Stimulated activated naive CD8-positive, alpha-beta T cell treated with anti-CD3 and anti-CD28 coated beads, Interleukin-15, Interleukin-2, amounts not matched to agents 100 ng/mL and 50 ng/mL, for 24 hours (primary cell): ENCODE results near the gene POLN.

Experiments used
- H3K27ac Mint-ChIP-seq: one replicate; pipeline ENCODE4 v1.8.0; 2021; ENCODE audit warnings: mild to moderate bottlenecking, mixed read lengths
- H3K27me3 Mint-ChIP-seq: one replicate; pipeline ENCODE4 v1.8.0; 2021; ENCODE audit warnings: mixed read lengths
- H3K36me3 Mint-ChIP-seq: one replicate; pipeline ENCODE4 v1.8.0; 2021; ENCODE audit warnings: low read depth, mixed read lengths
- H3K4me1 Mint-ChIP-seq: one replicate; pipeline ENCODE4 v1.8.0; 2021; ENCODE audit warnings: low read depth, mixed read lengths
- H3K4me3 Mint-ChIP-seq: one replicate; pipeline ENCODE4 v1.8.0; 2021; ENCODE audit warnings: mild to moderate bottlenecking, mixed read lengths
- H3K9me3 Mint-ChIP-seq: one replicate; pipeline ENCODE4 v1.8.0; 2021; ENCODE audit warnings: mixed read lengths

POLN gene

DNA sequence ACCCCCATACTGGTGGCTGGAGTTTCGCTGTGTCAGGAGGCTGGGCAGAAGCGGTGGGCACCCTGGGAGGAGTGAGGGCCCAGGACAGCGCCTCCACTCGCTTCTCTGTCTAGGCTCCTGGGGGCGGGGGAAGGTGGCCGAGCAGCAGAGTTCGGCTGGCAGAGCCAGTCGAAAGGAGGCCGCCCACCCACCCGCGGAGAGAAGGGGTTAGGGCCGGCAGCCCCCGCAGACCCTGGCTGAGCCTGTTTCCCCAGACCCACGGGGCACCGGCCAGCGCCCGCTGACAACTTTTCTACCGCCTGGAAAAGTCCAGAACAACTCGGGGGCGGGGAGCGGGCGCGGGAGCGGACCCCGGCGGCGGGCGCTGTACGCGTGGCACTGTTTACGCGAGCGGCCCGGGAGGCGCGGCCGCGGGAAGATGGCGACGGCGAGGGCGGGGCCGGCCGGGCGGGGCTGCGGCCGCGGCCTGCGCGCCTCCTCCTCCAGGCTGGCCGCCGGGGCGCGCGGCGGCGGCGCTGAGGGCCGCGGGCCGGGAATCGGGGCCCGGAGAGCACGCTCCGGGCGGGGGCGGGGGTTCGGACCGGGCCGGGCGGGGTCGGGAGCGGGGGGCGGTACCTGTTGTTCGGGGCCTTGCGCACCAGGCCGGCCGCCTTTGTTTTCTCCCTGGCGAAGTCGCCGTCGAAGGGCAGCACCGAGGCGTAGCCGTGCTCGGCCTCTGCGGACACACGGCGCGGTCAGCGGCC is 19.4 kb upstream of the POLN start:
- Mint-ChIP-seq H3K36me3 (no peaks in the 10 kb centered on the region), H3K27ac (no peak overlapping the region), H3K27me3 (no peaks in the 10 kb centered on the region), H3K4me1 (no peaks in the 10 kb centered on the region), H3K4me3 (peak overlapping the region; percentile 51), H3K9me3 (no peaks in the 10 kb centered on the region)

DNA sequence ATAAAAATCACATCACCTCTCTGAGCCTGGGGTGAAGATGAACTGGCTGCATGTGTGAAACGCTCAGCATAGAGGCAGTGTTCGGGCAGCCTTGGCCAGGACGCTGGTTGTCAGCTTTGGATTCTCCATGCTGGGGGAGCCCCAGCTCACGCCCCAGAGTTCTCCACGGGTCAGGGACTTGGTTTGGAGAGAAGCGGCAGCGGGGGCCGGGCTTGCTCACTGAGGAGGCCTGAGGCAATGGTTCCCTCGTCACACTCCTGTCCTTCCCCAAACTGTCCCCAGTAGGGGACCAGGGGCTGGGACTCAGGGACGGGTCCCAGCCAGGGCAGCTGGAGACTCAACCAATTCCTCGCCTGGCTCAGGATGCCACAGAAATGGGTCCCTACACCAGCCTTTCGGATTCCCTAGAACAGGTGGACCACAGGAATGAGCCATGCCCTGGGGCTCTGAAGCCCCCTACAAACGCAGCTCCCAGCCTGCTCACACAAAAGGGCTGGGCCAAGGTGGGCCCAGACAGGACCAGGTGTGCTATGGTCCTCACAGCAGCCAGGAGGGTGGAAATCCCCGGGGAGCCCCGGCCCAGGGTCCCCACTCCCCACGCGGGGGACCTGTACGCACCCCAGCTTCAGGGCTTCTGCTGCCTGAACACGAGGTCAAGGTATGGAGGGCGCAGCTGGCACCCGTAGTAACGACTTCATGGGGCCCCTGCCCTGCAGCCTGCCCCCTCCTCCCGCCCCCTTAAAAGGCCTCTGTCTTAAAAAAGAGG is 18.6 kb upstream of the POLN start:
- peak overlapping the region; percentile 51 for H3K4me3 Mint-ChIP-seq

DNA sequence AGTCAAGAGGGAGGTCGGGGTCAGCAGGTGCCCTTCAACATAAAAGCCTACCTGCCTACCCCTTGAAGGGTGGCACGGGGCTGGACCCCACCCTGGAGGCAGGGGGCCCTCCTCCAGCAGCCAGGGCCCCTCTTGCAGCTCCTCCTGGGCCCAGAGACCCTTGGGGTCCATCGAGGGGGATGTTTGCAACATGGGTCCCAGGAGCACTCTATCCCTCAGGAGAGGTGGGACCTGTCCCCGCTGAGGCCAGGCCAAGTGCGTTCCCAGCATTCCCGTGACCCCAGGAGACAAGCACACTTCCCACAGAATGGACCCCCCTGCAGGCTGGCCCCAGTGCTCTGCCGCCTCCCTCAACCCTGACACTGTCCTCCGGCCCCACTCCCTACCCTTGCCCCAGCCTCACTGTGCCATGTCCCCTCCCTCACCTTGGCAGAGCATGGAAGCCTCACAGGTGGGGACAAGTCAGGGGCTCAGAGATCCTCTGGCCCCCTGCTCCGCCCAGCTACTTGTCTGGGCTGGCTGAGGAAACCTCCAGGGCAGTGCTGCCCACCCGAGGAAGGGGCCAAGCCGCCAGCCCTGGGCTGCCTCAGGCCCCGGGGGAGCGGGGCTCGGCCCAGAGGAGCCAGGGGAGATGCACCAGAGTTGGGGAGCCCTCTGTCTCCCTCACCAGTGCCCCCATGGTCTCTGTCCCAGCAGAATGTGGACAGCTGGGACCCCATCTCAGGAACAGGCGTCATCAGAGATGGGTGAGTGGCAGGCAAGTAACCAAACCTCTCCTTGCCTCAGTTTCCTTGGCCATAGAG is 17.8 kb upstream of the POLN start:
- H3K9me3 Mint-ChIP-seq, result no peaks in the 10 kb centered on the region
- no peaks in the 10 kb centered on the region for H3K36me3 Mint-ChIP-seq
- no peaks in the 10 kb centered on the region for H3K4me1 Mint-ChIP-seq
- peak overlapping the region; percentile 51 for H3K4me3 Mint-ChIP-seq
- H3K27me3 Mint-ChIP-seq, result no peaks in the 10 kb centered on the region
- no peak overlapping the region for H3K27ac Mint-ChIP-seq

More for the DNA sequence above, 18.6 kb upstream of the POLN start:
- Mint-ChIP-seq H3K36me3 (no peaks in the 10 kb centered on the region), H3K27me3 (no peaks in the 10 kb centered on the region), H3K27ac (no peak overlapping the region), H3K4me1 (no peaks in the 10 kb centered on the region), H3K9me3 (no peaks in the 10 kb centered on the region)

DNA sequence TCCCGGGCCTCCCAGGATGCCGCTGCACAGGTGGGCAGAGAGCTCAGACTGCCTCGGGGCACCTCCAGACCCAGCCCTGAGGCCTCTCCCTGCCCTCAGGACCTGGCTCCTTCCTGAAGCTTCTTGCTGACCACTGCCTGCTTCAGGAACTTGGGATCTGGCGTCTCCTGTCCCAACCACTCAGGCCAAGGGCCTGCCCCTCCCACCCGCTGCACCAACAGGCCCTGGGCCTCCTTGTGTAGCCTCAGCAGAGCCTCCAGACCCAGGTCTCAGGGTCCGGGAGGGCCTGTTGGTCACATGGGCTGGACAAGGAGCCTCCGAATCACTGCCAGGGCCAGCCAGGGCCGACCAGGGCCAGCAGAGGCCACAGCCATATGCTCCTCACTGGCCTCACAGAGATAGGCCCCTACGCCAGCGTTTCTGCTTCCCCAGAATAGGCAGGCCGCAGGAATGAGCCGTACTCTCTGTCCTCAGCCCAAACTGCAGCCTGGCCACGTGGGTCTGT is 17.2 kb upstream of the POLN start:
- no peak overlapping the region for H3K27ac Mint-ChIP-seq
- no peaks in the 10 kb centered on the region for H3K4me1 Mint-ChIP-seq
- no peak overlapping the region for H3K4me3 Mint-ChIP-seq
- H3K9me3 Mint-ChIP-seq, result no peaks in the 10 kb centered on the region
- no peaks in the 10 kb centered on the region for H3K27me3 Mint-ChIP-seq
- H3K36me3 Mint-ChIP-seq, result no peaks in the 10 kb centered on the region

DNA sequence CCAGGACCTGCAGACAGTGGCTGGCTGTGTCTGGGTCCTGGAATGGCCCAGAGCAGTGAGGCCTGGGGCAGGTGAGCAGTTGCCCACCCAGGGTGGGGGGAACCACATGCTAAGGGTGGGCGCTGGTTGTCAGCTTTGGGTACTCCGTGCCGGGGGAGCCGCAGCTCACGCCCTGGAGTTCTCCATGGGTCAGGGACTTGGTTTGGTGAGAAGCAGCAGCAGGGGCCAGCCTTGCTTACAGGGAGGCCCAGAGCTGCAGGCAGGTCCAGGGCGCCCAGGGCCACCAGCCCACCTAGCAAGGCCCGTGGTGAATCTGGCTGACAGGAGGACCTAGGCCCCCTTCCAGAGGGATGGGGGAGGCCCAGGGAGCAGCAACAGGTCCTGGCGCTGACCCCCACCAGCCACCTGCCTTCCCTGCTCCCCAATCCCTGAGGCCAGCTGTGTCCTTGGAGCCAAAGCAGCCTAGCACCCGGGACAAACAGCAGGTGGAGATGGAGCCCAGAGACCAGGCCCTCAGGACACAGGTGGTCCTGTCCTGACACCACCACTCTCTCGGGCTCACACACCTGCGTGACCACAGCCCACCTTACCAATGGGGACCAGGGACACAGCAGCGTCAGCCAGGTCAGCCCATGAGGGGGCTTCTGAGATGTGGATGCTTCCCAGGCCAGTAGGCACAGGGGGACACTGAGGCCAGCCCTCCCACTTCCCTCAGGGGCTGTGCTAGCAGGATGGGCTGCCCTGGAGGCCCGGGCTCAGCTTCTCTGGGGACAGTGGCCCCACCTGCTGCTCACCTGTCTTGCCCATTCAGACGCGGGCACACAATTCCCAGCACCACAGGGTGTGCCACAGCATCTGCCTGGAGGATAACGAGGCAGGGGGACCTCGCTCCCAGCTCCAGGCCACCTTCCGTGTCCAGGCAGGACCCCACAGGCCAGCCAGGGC is 16.4 kb upstream of the POLN start:
- no peaks in the 10 kb centered on the region for H3K9me3 Mint-ChIP-seq
- no peak overlapping the region for H3K4me3 Mint-ChIP-seq
- no peak overlapping the region for H3K27ac Mint-ChIP-seq
- no peaks in the 10 kb centered on the region for H3K27me3 Mint-ChIP-seq
- no peaks in the 10 kb centered on the region for H3K36me3 Mint-ChIP-seq
- H3K4me1 Mint-ChIP-seq, result no peaks in the 10 kb centered on the region

DNA sequence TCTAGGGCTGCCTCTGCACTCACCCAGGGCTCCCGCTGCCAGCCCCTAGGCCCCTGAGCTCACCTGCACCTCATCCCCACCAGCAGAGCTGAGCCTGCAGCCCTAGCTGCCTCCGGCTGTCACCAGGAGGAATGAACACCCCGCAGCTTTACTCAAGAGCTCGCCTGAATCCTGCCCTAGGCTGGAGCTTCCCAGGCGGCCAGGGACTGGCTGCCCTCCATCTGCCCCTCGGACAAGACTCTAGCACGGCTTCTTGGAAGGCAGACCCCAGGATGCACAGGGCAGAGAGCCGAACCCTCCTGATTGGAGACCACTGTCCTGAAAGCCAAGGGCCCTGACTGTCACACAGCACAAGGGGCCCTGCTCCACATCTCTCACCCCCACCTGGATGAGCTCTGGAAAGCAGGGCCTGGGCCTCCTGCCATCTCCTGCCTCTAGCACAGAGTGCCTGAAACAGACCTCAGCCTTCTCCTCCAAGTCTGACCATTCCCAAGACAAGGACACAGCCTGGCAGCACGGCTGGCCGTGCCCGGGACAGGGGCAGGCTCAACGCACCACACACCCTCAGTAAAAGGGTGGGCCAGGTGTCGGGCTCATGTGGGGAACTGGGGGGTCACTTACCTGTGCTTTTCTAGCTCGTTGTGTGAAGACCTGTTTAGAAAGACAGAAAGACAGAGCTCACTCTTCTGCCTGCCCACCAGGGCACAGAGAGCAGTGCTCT is 15.6 kb upstream of the POLN start:
- no peak overlapping the region for H3K27ac Mint-ChIP-seq
- H3K27me3 Mint-ChIP-seq, result no peaks in the 10 kb centered on the region
- no peaks in the 10 kb centered on the region for H3K36me3 Mint-ChIP-seq
- H3K4me3 Mint-ChIP-seq, result no peak overlapping the region
- no peaks in the 10 kb centered on the region for H3K4me1 Mint-ChIP-seq
- no peaks in the 10 kb centered on the region for H3K9me3 Mint-ChIP-seq

DNA sequence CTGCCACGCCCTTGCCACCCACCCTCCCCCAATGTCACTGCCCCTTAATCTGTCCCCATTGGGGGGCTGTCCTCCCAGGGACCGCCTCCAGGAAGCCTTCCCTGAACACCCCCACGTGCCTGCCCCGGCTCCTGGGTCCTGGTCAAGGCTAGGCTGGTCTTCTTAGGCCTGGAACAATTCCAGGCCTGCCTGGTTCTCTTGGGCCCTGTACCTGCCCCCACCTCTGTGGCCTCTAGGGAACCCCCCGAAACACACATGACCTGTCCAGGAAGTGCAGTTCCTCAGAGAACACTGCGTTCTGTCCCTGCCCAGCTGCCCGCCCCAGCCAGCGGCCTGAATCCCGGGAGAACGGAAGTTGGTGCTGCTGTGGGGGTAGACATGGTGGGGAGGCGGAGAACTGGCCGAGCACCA is 14.9 kb upstream of the POLN start:
- H3K4me1 Mint-ChIP-seq, result no peaks in the 10 kb centered on the region
- H3K27ac Mint-ChIP-seq, result no peak overlapping the region
- H3K27me3 Mint-ChIP-seq, result no peaks in the 10 kb centered on the region
- no peaks in the 10 kb centered on the region for H3K36me3 Mint-ChIP-seq
- no peaks in the 10 kb centered on the region for H3K9me3 Mint-ChIP-seq
- no peak overlapping the region for H3K4me3 Mint-ChIP-seq

DNA sequence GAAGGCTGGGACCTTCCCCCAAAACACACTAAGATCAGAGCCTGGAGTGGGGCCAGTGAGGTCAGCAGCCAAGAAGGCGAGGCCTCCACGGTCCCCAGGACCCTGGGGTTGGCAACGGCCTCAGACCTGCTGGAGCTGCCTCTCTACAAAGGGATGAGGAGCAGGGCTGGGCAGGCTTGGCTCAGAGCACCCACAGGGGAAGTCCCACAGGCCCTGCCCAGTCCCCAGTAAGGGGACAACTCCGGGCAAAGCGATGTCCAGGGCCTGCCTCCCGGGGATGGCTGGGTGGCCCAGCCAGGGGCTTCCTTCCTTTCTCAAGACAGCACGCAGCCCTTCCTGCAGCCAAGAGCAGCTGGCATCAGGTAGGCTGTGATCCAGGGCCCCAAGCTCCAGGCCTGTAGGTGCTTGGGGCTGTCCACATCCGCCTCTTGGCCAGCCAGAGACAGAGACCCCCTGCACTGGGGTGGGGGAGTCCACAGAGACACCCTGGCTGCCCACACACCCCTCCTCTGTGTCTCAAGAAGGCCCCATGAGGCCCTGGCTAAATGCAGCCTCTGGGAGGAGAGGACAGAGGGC is 14.3 kb upstream of the POLN start:
- Mint-ChIP-seq H3K4me3 (no peak overlapping the region), H3K36me3 (no peaks in the 10 kb centered on the region), H3K27ac (no peak overlapping the region), H3K27me3 (no peaks in the 10 kb centered on the region), H3K4me1 (no peaks in the 10 kb centered on the region), H3K9me3 (no peaks in the 10 kb centered on the region)

DNA sequence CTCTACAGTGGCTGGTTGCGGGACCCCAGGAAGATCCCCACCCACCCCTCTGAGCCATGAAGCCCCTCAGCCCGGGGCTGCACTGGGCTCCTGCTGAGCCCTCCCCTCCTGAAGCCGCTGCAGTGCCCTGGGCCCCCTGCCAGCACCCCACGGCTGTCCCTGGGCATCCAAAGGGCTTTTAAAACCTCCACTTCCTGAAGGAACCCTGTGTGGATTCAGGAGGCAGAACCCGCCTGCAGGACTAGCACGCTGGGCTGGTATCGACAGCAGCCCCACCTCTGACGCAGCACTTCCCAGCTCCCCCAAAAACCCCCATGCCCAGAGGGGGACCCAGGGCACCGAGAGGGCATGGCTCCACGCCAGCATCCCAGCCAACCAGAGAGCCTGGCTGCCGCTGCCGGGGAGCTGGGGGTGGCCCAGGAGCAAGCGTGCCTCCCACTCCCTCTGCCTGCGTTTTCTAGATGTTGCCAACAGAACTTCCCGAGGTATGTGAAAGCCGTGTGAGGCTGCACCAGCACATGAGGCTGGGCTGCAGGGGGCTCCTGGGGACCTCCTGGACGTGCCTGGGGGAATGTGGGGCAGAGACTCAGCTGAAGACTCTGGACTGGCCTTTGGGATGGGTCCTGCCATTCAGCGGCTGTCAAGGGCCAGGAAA is 13.7 kb upstream of the POLN start:
- no peak overlapping the region for H3K27ac Mint-ChIP-seq
- no peaks in the 10 kb centered on the region for H3K27me3 Mint-ChIP-seq
- H3K4me3 Mint-ChIP-seq, result no peak overlapping the region
- no peaks in the 10 kb centered on the region for H3K9me3 Mint-ChIP-seq
- no peaks in the 10 kb centered on the region for H3K4me1 Mint-ChIP-seq
- no peaks in the 10 kb centered on the region for H3K36me3 Mint-ChIP-seq

DNA sequence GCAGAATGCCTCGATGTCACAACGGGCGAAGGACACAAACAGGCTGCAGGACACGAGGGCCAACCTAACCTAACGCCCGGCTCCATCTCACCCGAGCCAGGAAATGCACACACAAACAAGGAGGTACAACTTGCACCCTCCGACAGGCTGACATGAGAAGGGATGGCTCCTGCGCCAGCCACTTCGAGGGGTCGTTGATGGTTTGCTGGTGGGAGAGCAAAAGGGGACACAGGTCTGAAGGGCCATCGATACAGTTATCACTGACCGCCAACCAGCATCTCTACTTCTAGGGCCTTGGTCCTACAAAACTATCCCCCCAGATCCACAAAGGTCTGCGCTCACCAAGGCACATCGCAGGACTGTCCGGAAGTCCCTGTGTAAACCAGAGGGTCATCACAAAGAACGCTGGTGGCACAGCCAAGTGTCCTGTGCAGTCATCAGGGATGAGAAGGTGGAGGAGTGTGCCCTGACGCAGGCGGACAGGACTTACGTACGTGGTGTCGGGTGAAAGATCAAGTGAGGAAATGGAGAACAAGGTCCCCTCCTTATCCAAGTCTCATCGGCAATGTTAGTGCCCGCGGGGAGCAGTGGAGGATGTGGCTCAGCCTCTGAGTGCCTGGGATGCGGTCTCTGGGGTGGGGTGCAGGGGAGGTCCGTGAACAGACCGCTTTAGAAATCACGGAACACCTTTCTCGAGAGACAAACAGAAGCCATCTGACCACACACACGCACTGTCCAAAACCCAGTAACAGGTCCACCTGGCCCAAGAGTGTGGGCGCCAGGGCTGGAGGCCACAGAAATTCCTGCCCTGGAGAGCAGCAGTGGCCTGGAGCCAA is 13.0 kb upstream of the POLN start:
- no peak overlapping the region for H3K27ac Mint-ChIP-seq
- H3K9me3 Mint-ChIP-seq, result no peaks in the 10 kb centered on the region
- H3K4me3 Mint-ChIP-seq, result no peak overlapping the region
- H3K27me3 Mint-ChIP-seq, result no peaks in the 10 kb centered on the region
- H3K4me1 Mint-ChIP-seq, result no peaks in the 10 kb centered on the region
- no peaks in the 10 kb centered on the region for H3K36me3 Mint-ChIP-seq

DNA sequence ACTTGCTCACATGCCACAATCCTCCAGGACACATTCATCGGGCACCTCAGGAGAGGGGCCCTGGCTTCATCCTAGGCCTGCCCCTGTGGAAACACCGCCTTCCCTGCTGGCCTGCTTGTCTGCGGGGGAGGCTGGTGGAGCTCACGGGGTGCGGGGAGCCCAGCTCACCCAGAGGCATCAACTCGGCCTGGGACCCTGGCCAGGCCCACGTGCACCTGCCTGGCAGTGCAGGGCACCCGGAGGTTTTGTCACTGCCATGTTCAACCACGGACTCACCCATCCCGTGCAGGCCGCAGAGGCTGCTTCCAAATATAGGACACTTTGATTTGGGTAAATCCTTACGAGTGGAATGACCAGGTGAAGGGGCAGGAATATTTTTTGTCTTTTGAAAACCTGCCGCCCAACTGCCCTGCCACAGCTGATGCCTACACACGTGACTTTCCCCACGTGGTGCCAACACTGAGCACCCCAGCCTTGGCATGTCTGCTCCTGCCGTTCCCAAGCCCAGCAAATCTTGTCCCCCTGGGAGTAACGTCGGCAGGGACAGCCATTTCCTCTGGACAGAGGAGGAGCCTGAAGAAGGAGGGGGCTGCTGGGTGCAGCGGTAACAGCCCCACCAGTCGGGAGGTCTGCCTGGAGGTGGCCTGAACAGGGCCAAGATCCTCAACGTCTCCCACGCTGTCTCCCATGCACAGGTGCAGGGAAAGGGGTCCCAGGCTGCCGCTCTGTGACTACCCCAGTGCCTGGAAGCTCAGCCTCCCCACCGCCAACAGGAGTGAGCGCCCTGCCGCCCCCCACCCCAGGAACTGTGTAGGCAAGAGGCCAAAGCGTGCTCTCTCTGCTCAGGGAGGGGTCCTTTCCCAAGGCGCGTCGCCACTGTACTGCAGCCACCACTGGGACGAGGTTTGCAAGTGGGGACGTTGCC is 11.5 kb upstream of the POLN start:
- H3K27me3 Mint-ChIP-seq, result no peaks in the 10 kb centered on the region
- no peaks in the 10 kb centered on the region for H3K36me3 Mint-ChIP-seq
- H3K4me1 Mint-ChIP-seq, result no peaks in the 10 kb centered on the region
- H3K4me3 Mint-ChIP-seq, result no peak overlapping the region
- no peak overlapping the region for H3K27ac Mint-ChIP-seq
- no peaks in the 10 kb centered on the region for H3K9me3 Mint-ChIP-seq
